ENCODE measurements around the gene CAMK2N1.
A peak's percentile ranks its signal among the peaks of the same experiment; 100 is the strongest.

The CAMK2N1 gene

GRCh38 chr1:20472121-20472520 is 13.9 kb downstream of the CAMK2N1 start:
- Histone ChIP-seq H3K27ac (no peak overlapping the region), H3K36me3 (ENCODE audit: control insufficient read depth, insufficient read depth, low read length) (no peaks in the 10 kb centered on the region), H3K9me3 (ENCODE audit: control insufficient read depth, low read length) (no peaks in the 10 kb centered on the region), H3K4me3 (ENCODE audit: low read depth, low read length) (no peak overlapping the region), H2AFZ (no peak overlapping the region), H3K79me2 (no peaks in the 10 kb centered on the region), H3K9ac (no peak overlapping the region), H3K4me1 (peaks cover 12% of the 10 kb centered on the region), H3K4me2 (ENCODE audit: low read length) (no peak overlapping the region), H3K27me3 (ENCODE audit: control insufficient read depth, insufficient read depth, low read length) (no peaks in the 10 kb centered on the region)
- TF ChIP-seq CTCF (IDR thresholded peaks at IDR 0.05): no peak

DNA sequence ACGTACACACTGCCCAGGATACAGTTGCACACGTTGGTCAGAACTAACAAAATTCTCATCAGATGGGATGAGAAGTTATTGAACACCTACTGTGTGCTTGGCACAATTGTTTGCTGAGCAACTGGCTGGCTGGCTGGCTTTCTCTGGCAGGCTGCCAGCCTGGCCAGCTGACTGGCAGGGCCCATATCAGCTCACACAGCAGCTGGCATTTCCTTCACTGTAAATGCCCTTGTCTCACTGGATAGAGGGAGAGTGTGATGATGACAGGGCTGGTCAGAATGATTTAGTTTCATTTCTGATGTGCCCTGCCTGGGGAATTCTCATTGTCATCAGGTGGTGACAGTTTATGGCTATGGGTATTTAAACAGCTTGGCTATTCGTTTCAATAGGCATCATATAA is 15.8 kb downstream of the CAMK2N1 start:
- H3K27ac ChIP-seq: no peak overlapping the region
- peak overlapping the region; percentile 42 for H2AFZ ChIP-seq
- H3K4me1 ChIP-seq: no peaks in the 10 kb centered on the region
- no peak overlapping the region for H3K9ac ChIP-seq
- no peak overlapping the region for H3K4me3 ChIP-seq (ENCODE audit: low read depth, low read length)
- no peaks in the 10 kb centered on the region for H3K79me2 ChIP-seq
- no peaks in the 10 kb centered on the region for H3K27me3 ChIP-seq (ENCODE audit: control insufficient read depth, insufficient read depth, low read length)
- H3K36me3 ChIP-seq (ENCODE audit: control insufficient read depth, insufficient read depth, low read length): no peaks in the 10 kb centered on the region
- no peaks in the 10 kb centered on the region for H3K9me3 ChIP-seq (ENCODE audit: control insufficient read depth, low read length)
- no peak for TF ChIP-seq CTCF (IDR thresholded peaks at IDR 0.05)
- no peak overlapping the region for H3K4me2 ChIP-seq (ENCODE audit: low read length)

DNA sequence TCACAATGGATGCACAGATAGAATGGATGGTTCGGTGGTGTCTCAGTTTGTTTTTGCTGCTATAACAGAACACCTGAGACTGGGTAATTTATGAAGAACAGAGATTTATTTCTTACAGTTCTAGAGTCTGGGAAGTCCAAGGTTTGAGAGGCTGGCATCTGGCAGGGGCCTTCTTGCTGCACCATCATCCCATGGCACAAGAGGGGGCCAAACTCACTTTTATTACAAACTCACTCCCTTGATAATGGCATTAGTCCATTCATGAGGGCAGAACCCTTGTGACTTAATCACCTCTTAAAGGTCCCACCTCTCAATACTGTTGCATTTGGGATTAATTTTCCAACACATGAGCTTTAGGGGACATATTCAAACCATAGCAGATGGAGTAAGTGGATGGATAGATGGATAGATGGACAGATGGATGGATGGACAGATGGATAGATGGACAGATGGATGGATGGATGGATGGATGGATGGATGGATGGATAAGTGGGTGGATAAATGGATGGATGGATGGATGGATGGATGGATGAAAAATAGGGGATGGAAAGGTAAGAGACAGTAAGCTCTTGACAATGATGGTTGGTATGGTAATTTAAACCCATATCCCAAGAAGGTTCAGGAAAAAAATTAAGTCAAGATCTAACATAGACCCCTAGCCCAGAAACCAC is 16.5 kb downstream of the CAMK2N1 start:
- no peaks in the 10 kb centered on the region for H3K4me1 ChIP-seq
- no peaks in the 10 kb centered on the region for H3K9me3 ChIP-seq (ENCODE audit: control insufficient read depth, low read length)
- no peaks in the 10 kb centered on the region for H3K79me2 ChIP-seq
- no peak for TF ChIP-seq CTCF (IDR thresholded peaks at IDR 0.05)
- H3K27me3 ChIP-seq (ENCODE audit: control insufficient read depth, insufficient read depth, low read length): no peaks in the 10 kb centered on the region
- H2AFZ ChIP-seq: no peak overlapping the region
- H3K36me3 ChIP-seq (ENCODE audit: control insufficient read depth, insufficient read depth, low read length): no peaks in the 10 kb centered on the region
- no peak overlapping the region for H3K4me3 ChIP-seq (ENCODE audit: low read depth, low read length)
- H3K27ac ChIP-seq: no peak overlapping the region
- H3K4me2 ChIP-seq (ENCODE audit: low read length): no peak overlapping the region
- H3K9ac ChIP-seq: no peak overlapping the region

DNA sequence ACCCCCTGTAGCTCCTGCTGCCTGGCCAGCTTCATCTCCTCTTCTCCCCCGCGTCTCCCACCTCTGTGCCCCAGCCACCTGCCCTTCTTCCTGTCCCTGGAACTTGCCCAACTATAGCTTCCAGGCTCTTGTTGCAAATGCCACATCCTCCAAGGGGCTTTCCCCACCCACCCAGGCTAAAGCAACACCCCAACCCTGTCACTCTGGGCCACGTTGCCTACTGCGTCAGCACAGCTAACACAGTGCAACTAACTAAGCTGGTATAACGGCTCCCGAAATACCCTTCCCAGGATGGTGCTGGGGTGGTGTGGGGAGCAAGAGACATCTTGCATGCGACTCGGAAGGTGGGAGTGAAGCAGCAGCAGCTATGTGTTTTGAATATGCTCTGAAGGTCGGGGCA is 19.7 kb downstream of the CAMK2N1 start:
- Histone ChIP-seq H2AFZ (no peak overlapping the region), H3K79me2 (no peaks in the 10 kb centered on the region), H3K4me2 (ENCODE audit: low read length) (no peak overlapping the region), H3K36me3 (ENCODE audit: control insufficient read depth, insufficient read depth, low read length) (no peaks in the 10 kb centered on the region), H3K4me3 (ENCODE audit: low read depth, low read length) (no peak overlapping the region), H3K9me3 (ENCODE audit: control insufficient read depth, low read length) (no peaks in the 10 kb centered on the region), H3K4me1 (no peaks in the 10 kb centered on the region), H3K27me3 (ENCODE audit: control insufficient read depth, insufficient read depth, low read length) (no peaks in the 10 kb centered on the region), H3K9ac (no peak overlapping the region), H3K27ac (no peak overlapping the region)
- no peak for TF ChIP-seq CTCF (IDR thresholded peaks at IDR 0.05)

DNA sequence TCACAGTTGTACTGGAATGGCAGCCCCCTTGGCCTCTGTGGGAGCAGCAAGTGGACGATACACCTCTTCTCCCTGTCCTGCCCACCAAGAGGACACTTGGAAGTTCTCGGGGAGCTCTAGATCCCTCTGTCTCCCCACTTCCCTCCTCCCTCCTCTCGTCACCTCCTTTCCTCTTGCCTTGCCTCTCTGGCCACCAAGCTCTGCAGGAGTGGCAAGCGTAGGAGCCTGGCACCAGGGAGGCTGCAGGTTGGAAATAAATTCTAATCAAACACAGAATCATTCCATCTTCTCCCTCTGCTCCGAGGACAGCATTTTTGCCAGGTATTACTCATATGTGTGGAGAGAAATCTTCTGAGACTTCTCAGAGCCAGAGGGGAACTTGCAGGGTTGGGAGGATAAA is 20.8 kb downstream of the CAMK2N1 start:
- no peak for TF ChIP-seq CTCF (IDR thresholded peaks at IDR 0.05)
- Histone ChIP-seq H3K27ac (no peak overlapping the region), H3K36me3 (ENCODE audit: control insufficient read depth, insufficient read depth, low read length) (no peaks in the 10 kb centered on the region), H3K4me3 (ENCODE audit: low read depth, low read length) (no peak overlapping the region), H3K9ac (no peak overlapping the region), H3K4me1 (no peaks in the 10 kb centered on the region), H2AFZ (no peak overlapping the region), H3K9me3 (ENCODE audit: control insufficient read depth, low read length) (no peaks in the 10 kb centered on the region), H3K4me2 (ENCODE audit: low read length) (no peak overlapping the region), H3K79me2 (no peaks in the 10 kb centered on the region), H3K27me3 (ENCODE audit: control insufficient read depth, insufficient read depth, low read length) (no peaks in the 10 kb centered on the region)
